ENCODE measurements around the gene ATP8A2. TPM values are rescaled to one million over a fixed set of nuclear protein-coding genes. Genes with fewer than 3 reads are reported as not detected.

ATP8A2 gene
- total RNA-seq, 2 experiments from 2014 or later, result not detected

- no peak overlapping the region for H3K4me2 ChIP-seq (ENCODE audit: low read length)
- no peaks in the 10 kb centered on the region for H3K79me2 ChIP-seq (ENCODE audit: insufficient read depth, low read depth, low read length)
- no peaks in the 10 kb centered on the region for H3K36me3 ChIP-seq (ENCODE audit: insufficient read depth, low read length)
- CTCF ChIA-PET (ENCODE audit: unreplicated experiment), result no interaction called here
- POLR2A ChIA-PET, result interaction anchor here (0.6 to 1.1 kb wide), 3 partner anchors 12 to 571 kb away, joined by 3 to 5 read pairs (median 3); no protein-coding TSS in a partner anchor
- no peaks in the 10 kb centered on the region for H3K9me3 ChIP-seq (ENCODE audit: low read length)
- H3K27ac ChIP-seq (ENCODE audit: low read depth, low read length, poor library complexity, severe bottlenecking), result no peak overlapping the region
- no peaks in the 10 kb centered on the region for H3K4me1 ChIP-seq (ENCODE audit: insufficient read depth, low read length, poor library complexity, severe bottlenecking)
- DNase-seq (ENCODE audit: low spot score), result no peak
- no peak overlapping the region for H2AFZ ChIP-seq (ENCODE audit: low read length)
- intact Hi-C loops (cut with micrococcal nuclease; ENCODE audit: unreplicated experiment), result no loop called here
- TF ChIP-seq, protein P1, sequence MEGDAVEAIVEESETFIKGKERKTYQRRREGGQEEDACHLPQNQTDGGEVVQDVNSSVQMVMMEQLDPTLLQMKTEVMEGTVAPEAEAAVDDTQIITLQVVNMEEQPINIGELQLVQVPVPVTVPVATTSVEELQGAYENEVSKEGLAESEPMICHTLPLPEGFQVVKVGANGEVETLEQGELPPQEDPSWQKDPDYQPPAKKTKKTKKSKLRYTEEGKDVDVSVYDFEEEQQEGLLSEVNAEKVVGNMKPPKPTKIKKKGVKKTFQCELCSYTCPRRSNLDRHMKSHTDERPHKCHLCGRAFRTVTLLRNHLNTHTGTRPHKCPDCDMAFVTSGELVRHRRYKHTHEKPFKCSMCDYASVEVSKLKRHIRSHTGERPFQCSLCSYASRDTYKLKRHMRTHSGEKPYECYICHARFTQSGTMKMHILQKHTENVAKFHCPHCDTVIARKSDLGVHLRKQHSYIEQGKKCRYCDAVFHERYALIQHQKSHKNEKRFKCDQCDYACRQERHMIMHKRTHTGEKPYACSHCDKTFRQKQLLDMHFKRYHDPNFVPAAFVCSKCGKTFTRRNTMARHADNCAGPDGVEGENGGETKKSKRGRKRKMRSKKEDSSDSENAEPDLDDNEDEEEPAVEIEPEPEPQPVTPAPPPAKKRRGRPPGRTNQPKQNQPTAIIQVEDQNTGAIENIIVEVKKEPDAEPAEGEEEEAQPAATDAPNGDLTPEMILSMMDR (conservative IDR thresholded peaks at IDR 0.05; ENCODE audit: low read length), result no peak
- TF ChIP-seq EZH2phosphoT487 (IDR thresholded peaks at IDR 0.05; ENCODE audit: borderline replicate concordance, low read depth, low read length), result no peak
- no peaks in the 10 kb centered on the region for H3K9me2 ChIP-seq (ENCODE audit: insufficient read depth, low read length)
- no peak overlapping the region for H3K4me3 ChIP-seq (ENCODE audit: low read depth, low read length, poor library complexity, severe bottlenecking)
- H4K20me1 ChIP-seq (ENCODE audit: insufficient read depth, low read length), result no peaks in the 10 kb centered on the region
- no TSS peak for BruUV-seq (replicated peaks)
These were observed 48.4 kb downstream of the ATP8A2 start for GRCh38 chr13:25420161-25420560.

- H3K36me3 ChIP-seq (ENCODE audit: insufficient read depth, low read length), result no peaks in the 10 kb centered on the region
- BruUV-seq (replicated peaks), result no TSS peak
- no peak for TF ChIP-seq EZH2phosphoT487 (IDR thresholded peaks at IDR 0.05; ENCODE audit: borderline replicate concordance, low read depth, low read length)
- TF ChIP-seq, protein P1 (conservative IDR thresholded peaks at IDR 0.05; ENCODE audit: low read length), result no peak
- no peak overlapping the region for H3K4me2 ChIP-seq (ENCODE audit: low read length)
- ChIA-PET POLR2A (no interaction called here), CTCF (ENCODE audit: unreplicated experiment) (no interaction called here)
- H3K4me1 ChIP-seq (ENCODE audit: insufficient read depth, low read length, poor library complexity, severe bottlenecking), result no peaks in the 10 kb centered on the region
- H3K4me3 ChIP-seq (ENCODE audit: low read depth, low read length, poor library complexity, severe bottlenecking), result no peak overlapping the region
- no peaks in the 10 kb centered on the region for H3K9me2 ChIP-seq (ENCODE audit: insufficient read depth, low read length)
- H2AFZ ChIP-seq (ENCODE audit: low read length), result no peak overlapping the region
- H3K27ac ChIP-seq (ENCODE audit: low read depth, low read length, poor library complexity, severe bottlenecking), result no peak overlapping the region
- H4K20me1 ChIP-seq (ENCODE audit: insufficient read depth, low read length), result no peaks in the 10 kb centered on the region
- intact Hi-C loops (cut with micrococcal nuclease; ENCODE audit: unreplicated experiment), result no loop called here
- no peak for DNase-seq (ENCODE audit: low spot score)
- H3K79me2 ChIP-seq (ENCODE audit: insufficient read depth, low read depth, low read length), result no peaks in the 10 kb centered on the region
- H3K9me3 ChIP-seq (ENCODE audit: low read length), result no peaks in the 10 kb centered on the region
These were observed 49.8 kb downstream of the ATP8A2 start for GRCh38 chr13:25421612-25422011.

DNA sequence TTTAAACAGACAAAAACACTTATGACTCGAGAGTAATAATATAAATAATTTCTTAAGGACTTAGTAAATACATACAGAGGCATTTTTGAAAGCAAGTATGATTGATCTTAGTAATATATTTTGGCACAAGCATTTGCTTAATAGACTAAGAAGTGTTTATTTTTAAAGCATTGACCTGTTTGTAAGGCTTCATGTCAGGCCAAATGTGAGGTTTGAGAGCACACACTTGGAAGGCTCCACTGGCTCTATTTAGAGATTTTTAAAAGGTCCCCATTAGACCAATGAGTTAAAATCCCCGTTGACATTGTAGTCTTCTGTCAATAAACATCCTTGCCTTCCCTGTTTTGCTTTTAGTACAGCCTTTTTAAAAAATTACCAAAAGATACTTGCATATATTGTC is 50.4 kb downstream of the ATP8A2 start:
- intact Hi-C loops (cut with micrococcal nuclease; ENCODE audit: unreplicated experiment), result no loop called here
- TF ChIP-seq EZH2phosphoT487 (IDR thresholded peaks at IDR 0.05; ENCODE audit: borderline replicate concordance, low read depth, low read length), result no peak
- TF ChIP-seq, protein P1 (conservative IDR thresholded peaks at IDR 0.05; ENCODE audit: low read length), result no peak
- H3K27ac ChIP-seq (ENCODE audit: low read depth, low read length, poor library complexity, severe bottlenecking), result no peak overlapping the region
- no peaks in the 10 kb centered on the region for H3K9me3 ChIP-seq (ENCODE audit: low read length)
- no TSS peak for BruUV-seq (replicated peaks)
- no peak overlapping the region for H3K4me3 ChIP-seq (ENCODE audit: low read depth, low read length, poor library complexity, severe bottlenecking)
- ChIA-PET CTCF (ENCODE audit: unreplicated experiment) (no interaction called here), POLR2A (no interaction called here)
- no peaks in the 10 kb centered on the region for H3K36me3 ChIP-seq (ENCODE audit: insufficient read depth, low read length)
- no peak overlapping the region for H3K4me2 ChIP-seq (ENCODE audit: low read length)
- DNase-seq (ENCODE audit: low spot score), result no peak
- no peaks in the 10 kb centered on the region for H4K20me1 ChIP-seq (ENCODE audit: insufficient read depth, low read length)
- no peaks in the 10 kb centered on the region for H3K79me2 ChIP-seq (ENCODE audit: insufficient read depth, low read depth, low read length)
- no peaks in the 10 kb centered on the region for H3K4me1 ChIP-seq (ENCODE audit: insufficient read depth, low read length, poor library complexity, severe bottlenecking)
- no peaks in the 10 kb centered on the region for H3K9me2 ChIP-seq (ENCODE audit: insufficient read depth, low read length)
- H2AFZ ChIP-seq (ENCODE audit: low read length), result no peak overlapping the region

Data from OCI-LY7 (cell line).